ENCODE results near the gene PTDSS2. TPM values are rescaled to one million over a fixed set of nuclear protein-coding genes. Genes with fewer than 3 reads are reported as not detected.

The PTDSS2 gene
- total RNA-seq, 4 donors from 2014 or later = 22.3 to 31.0 (median 25.3) TPM

DNA sequence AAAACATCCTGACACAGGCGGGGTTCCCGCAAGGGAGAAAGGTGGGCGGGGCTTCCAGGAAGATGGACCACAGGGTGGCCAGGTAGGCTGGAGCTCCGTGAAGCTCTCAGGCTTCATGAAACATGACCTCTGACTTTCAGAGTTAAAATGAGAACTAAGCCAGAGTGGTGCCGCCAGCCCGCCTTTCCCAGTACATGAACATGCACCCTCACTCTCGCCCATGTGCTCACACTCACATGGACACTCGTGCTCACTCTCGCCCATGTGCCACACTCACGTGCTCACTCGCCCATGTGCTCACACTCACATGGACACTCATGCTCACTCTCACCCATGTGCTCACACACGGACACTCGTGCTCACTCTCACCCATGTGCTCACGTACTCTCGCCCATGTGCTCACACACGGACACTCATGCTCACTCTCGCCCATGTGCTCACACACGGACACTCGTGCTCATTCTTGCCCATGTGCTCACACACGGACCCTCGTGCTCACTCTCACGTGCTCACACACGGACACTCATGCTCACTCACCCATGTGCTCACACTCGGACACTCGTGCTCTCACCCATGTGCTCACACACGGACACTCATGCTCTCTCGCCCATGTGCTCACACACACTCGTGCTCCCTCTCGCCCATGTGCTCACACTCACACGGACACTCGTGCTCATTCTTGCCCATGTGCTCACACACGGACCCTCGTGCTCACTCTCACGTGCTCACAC, 46.9 kb downstream of the PTDSS2 start:
- TF ChIP-seq POLR2AphosphoS5 (IDR thresholded peaks at IDR 0.05) (no peak), CTCF (IDR thresholded peaks at IDR 0.05) (no peak)
- peaks cover 93% of the 10 kb centered on the region for H3K36me3 ChIP-seq
- WGBS = 93% methylated on average over 34 of the region's 34 CpGs

DNA sequence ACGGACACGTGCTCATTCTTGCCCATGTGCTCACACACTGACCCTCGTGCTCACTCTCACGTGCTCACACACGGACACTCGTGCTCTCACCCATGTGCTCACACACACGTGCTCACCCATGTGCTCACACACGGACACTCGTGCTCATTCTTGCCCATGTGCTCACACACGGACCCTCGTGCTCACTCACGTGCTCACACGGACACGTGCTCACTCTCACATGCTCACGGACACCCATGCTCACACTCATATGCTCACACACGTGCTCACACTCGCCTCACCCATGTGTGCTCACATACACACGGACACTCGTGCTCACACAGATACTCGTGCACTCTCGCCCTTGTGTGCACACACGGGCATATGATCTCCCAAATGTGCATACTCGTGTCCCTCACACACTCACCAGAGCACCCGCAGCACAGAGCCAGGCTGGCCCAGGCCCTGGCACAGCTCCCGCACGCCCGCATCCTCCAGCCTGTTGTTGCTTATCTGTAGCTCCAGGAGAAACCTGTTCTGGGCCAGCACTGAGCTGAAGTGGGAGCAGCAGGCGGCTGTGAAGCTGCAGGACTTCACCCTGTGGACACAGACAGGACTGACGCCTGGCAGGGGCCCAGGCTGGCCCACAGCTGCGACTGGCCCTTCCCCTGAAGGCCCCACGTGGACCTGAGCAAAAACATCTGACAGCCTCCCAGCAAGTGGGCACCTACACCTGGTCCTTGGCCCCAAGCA, 47.7 kb downstream of the PTDSS2 start:
- WGBS = 94% methylated on average over 27 of the region's 31 CpGs
- TF ChIP-seq POLR2A (IDR thresholded peaks at IDR 0.05) = no peak
- TF ChIP-seq CTCF (IDR thresholded peaks at IDR 0.05) = no peak
- no peak for TF ChIP-seq POLR2AphosphoS5 (IDR thresholded peaks at IDR 0.05)
- no peak for TF ChIP-seq EP300 (IDR thresholded peaks at IDR 0.05)
- H3K36me3 ChIP-seq = peaks cover 91% of the 10 kb centered on the region

More for the DNA sequence above, 46.9 kb downstream of the PTDSS2 start:
- H3K27me3 ChIP-seq = no peaks in the 10 kb centered on the region
- no peaks in the 10 kb centered on the region for H3K4me1 ChIP-seq
- no peak overlapping the region for H3K27ac ChIP-seq
- DNase-seq (ENCODE audit: low spot score in 2 of 2) = no peak
- H3K4me3 ChIP-seq = no peak overlapping the region
- H3K9me3 ChIP-seq = no peaks in the 10 kb centered on the region

GRCh38 chr11:498297-499181, 48.5 kb downstream of the PTDSS2 start:
- no peaks in the 10 kb centered on the region for H3K9me3 ChIP-seq
- TF ChIP-seq POLR2A (IDR thresholded peaks at IDR 0.05) (no peak), EP300 (IDR thresholded peaks at IDR 0.05) (no peak), CTCF (IDR thresholded peaks at IDR 0.05) (no peak), POLR2AphosphoS5 (IDR thresholded peaks at IDR 0.05) (no peak)
- no peaks in the 10 kb centered on the region for H3K27me3 ChIP-seq
- H3K36me3 ChIP-seq = peaks cover 83% of the 10 kb centered on the region
- no peak for DNase-seq (ENCODE audit: low spot score in 2 of 2)
- no peak overlapping the region for H3K27ac ChIP-seq
- H3K4me3 ChIP-seq = no peak overlapping the region
- H3K4me1 ChIP-seq = peaks cover 11% of the 10 kb centered on the region
- 91% methylated on average over 12 of the region's 39 CpGs for WGBS

More for the DNA sequence above, 47.7 kb downstream of the PTDSS2 start:
- Histone ChIP-seq H3K27ac (no peak overlapping the region), H3K4me1 (peaks cover 3% of the 10 kb centered on the region), H3K9me3 (no peaks in the 10 kb centered on the region), H3K27me3 (no peaks in the 10 kb centered on the region), H3K4me3 (no peak overlapping the region)
- no peak for DNase-seq (ENCODE audit: low spot score in 2 of 2)

DNA sequence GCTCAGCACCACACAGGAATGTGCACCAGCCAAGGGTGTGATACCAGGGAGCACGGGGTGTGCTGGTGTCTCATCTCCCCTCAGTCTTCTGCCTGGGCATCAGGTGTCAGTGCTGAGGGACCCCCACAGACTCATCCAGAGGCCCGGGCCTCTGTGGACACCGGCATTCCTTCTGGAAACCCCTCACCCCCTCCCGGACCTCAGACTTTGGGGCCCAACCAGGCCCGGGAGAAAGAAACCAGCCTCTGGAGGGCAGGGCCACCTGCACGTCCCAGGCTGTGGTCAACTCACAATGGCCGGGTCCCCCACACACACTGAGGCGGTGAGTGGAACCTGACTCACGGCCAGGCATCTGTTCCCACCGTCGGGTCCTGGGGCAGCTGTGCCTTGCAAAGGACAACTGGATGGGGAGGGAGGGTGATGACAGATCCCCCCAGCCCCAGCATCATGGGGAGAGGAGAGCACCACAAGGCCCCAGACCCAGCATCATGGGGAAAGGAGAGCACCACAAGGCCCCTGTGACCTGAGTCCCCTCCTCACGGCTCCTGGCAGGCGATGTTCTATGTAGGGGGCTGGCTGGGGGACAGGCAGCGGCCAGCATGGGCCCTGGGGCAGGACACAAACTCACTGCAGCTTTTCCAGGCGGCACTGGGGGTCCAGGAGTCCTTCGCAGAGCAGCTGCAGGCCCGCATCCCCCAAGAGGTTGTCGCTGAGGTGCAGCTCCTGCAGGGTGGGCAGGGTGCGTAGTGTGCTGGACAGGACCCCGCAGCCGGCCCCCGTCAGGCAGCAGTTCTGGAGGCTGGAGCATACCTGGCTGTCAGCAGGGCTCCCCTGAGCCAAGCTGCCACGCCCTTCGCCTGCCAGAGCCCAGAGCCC, 49.4 kb downstream of the PTDSS2 start:
- H3K9me3 ChIP-seq = no peaks in the 10 kb centered on the region
- no peak overlapping the region for H3K27ac ChIP-seq
- TF ChIP-seq CTCF (IDR thresholded peaks at IDR 0.05) = no peak
- TF ChIP-seq POLR2AphosphoS5 (IDR thresholded peaks at IDR 0.05) = no peak
- TF ChIP-seq EP300 (IDR thresholded peaks at IDR 0.05) = no peak
- no peak for TF ChIP-seq POLR2A (IDR thresholded peaks at IDR 0.05)
- no peak for DNase-seq (ENCODE audit: low spot score in 2 of 2)
- no peaks in the 10 kb centered on the region for H3K27me3 ChIP-seq
- WGBS = 85% methylated on average over 13 of the region's 24 CpGs
- H3K36me3 ChIP-seq = peaks cover 74% of the 10 kb centered on the region
- no peak overlapping the region for H3K4me3 ChIP-seq
- H3K4me1 ChIP-seq = peaks cover 20% of the 10 kb centered on the region

Measured in suprapubic skin (tissue), 4 donors.